GM18499 (cell line): ENCODE data around the gene STK32B.

Experiments
- ATAC-seq: cut with Tn5 transposase; IDR thresholded peaks from one replicate; pipeline ENCODE4 v1.9.1; 2021; ENCODE audit warnings: moderate number of reproducible peaks; ENCODE audit not compliant: insufficient read depth, unreplicated experiment

STK32B gene

GRCh38 chr4:5474756-5475155 lies 423.5 kb downstream of the STK32B start:
- no peak for ATAC-seq

GRCh38 chr4:5477613-5478012 lies 426.3 kb downstream of the STK32B start:
- ATAC-seq: no peak

GRCh38 chr4:5478169-5478568 lies 426.9 kb downstream of the STK32B start:
- no peak for ATAC-seq

- no peak for ATAC-seq
These were observed 427.4 kb downstream of the STK32B start for GRCh38 chr4:5478697-5479096.

GRCh38 chr4:5479518-5480060 lies 428.3 kb downstream of the STK32B start:
- ATAC-seq: no peak

GRCh38 chr4:5488413-5488812 lies 437.1 kb downstream of the STK32B start:
- ATAC-seq: no peak

DNA sequence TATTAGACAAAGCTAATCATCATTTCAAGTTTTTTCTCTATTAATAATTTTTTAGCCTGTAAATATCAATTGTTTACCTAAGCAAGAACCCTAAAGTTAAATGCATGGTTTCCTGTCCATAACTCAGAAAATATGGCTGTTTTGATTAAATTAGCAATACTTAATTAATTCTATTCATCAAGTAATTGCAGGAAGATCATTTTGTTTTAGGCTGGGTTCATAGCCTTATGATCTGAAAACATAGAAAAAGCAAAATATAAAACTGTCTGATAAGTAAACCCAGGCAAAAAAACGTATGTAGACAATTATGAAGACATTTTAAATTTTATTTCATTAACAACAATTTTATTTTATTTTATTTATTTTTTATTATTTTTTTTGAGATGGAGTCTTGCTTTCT lies 438.0 kb downstream of the STK32B start:
- ATAC-seq: no peak

DNA sequence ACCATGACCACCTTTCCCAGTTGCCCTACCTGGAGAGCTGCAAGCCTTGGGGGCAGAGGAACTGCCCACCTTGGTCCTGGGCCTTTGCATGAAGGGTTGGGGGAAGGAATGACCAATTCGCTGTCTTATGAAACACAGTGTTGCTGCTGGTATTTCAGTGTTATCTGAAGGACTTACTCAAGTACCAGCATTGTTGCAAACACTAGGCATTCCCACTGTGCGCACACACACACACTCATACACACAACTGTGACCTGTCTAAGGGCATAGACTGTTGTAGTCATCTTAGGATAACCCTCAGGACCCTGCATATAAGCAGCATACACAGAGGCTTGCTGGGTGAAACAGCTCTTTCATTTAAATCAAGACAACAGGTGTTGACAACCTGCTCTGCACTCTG lies 446.2 kb downstream of the STK32B start:
- no peak for ATAC-seq

DNA sequence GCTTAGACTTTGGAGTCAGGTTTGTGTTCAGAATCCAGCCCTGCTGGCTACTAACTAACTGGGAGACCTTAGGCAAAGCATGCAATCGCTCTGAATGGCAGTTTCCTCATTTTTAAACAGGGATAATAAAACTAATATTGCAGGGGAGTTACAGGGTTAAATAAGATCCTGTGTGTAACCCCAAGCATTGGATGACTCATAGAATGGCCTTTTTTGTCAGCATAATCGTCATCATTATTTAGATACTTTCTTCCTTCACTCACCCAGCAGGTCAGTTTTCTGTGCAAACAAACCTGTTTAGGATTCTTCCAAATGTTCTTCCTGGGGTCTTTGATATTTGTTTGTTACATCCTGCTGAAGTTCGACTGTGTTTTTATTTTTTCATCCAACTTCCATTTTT lies 448.9 kb downstream of the STK32B start:
- ATAC-seq: no peak

DNA sequence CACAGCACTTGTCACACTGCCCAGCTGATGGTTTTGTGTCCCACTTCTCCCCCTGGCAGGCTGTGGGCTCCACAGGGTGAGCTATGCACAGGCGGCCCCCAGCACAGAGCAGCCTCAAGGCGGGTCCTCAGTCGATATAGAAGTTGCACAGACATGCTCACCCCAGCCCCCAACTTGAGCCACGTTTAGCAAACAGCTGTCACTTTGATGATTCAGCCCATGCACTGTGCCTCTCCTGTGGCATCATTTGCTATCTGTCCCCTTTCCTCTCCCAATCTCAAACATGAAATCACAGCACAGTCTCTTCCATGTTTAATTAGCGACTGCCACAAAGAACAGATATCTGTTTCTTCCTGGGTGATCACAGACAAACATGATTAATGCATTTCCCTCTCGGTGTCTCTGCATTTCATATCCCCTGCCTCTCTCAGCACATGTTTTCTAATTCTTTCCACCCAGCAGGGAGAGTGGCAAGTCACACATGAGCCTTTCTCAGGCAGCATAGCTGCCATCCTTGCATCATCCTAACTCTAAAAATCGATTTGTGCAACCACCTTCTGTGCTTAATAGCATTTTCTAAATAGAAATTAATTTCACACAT lies 452.2 kb downstream of the STK32B start:
- ATAC-seq: no peak

DNA sequence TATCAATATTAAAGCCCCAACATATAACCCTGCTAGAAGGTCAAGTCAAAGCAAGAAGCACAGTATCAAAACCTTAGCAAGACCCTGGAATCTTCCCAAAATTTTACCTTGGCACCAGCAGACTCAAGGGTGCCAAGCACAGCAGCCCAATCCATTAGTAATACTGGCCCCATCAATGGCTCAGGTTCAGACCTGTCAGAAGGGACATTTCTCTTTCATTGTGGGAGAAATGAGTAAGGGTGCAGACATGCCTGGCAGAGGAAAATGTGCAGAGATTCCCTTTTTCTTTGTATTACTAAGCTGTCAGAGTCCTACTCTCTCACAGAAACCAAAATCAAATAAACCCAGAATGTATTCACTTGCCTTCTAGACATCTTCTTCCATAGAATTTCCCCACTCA lies 453.2 kb downstream of the STK32B start:
- ATAC-seq: no peak

- ATAC-seq: no peak
These were observed 459.2 kb downstream of the STK32B start for GRCh38 chr4:5510504-5510903.

GRCh38 chr4:5511791-5512190 lies 460.5 kb downstream of the STK32B start:
- no peak for ATAC-seq

DNA sequence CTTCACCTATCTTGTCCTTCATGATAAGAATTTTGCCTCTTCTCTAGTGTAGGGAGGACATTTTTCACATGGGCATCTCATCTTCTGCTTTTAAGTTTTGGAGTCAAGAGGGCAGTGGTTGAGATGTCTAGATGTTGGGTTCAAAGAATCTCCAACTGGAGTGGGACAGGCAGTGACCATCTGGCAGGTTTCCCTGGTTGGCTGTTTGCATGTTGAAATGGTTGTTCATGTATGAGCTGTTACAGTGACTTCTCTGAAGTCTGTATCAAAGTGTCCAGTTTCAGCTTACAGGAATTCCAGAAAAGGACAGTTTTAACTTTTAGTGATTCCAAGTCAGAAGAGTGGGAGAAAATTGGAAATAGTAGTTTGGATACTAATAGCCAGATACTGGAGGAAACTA lies 464.4 kb downstream of the STK32B start:
- no peak for ATAC-seq

- ATAC-seq: no peak
These were observed 466.1 kb downstream of the STK32B start for GRCh38 chr4:5517372-5517771.

GRCh38 chr4:5524446-5525299 lies 473.4 kb downstream of the STK32B start:
- no peak for ATAC-seq

DNA sequence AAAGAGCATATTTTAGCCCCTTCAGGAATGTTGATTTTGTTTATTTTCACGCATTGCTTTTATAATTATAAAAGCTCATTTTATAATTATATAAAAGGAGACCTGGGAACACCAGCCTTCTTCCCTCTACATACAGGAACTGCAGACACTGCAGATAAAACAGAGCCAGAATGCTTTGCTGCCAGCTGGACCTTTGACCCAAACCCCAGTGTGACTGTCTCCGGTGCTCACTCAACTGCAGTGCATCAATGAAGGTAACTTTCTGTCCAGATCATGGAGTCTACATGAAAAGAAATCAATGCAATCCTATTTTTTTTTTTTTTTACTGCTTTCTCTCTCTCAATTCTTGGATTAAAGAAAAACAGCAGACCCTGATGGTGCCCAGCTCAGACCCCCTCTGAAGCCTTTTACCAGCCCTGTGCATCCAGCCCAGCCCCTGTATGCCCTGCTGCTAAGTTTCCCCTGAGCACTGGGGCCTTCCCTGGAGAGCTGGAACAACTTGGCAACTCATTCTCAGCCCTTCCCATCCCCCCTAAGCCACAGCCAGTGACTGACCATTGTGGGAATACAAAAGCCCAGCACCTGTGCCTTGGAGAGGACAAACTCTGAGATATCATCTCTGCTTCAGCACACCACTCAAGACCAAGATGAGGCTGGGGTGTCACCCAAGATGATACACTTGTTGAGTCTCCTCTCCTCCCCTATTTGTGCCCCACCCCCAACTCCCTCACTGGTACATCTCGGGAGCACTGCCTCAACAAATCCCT lies 475.0 kb downstream of the STK32B start:
- no peak for ATAC-seq

- ATAC-seq: no peak
These were observed 475.9 kb downstream of the STK32B start for GRCh38 chr4:5527211-5527610.

GRCh38 chr4:5528031-5528436 lies 476.8 kb downstream of the STK32B start:
- no peak for ATAC-seq

DNA sequence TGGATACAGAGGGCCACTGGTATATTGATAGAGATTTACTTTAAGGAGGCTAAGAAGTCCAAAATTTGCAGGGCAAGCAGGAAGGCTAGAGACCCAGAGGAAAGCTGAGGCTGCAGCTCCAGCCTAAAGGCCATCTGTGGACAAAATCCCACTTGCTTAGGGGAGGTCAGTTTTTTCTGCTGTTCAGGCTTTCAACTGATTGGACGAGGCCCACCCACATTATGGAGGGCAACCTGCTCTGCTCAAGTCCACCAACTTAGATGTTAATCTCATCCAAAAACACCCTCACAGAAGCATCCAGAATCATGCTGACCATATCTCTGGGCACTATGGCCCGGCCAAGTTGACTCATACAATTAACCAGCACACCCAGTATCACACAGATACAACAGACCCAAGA lies 480.8 kb downstream of the STK32B start:
- ATAC-seq: no peak

- no peak for ATAC-seq
These were observed 488.3 kb downstream of the STK32B start for GRCh38 chr4:5539584-5539983.
